Neuron (in vitro differentiated cells): Measurements from ENCODE around the gene SPOUT1.
"Not testable (repeated sequence)": the region's sequence is repeated elsewhere in the genome, so short reads cannot be mapped to it uniquely, and the experiment has no call there.

ENCODE experiments used
- H2AFZ ChIP-seq: one replicate; pipeline ENCODE4 v1.6.1; 2013; ENCODE audit warnings: low read depth, mild to moderate bottlenecking, inconsistent platforms, low read length, moderate library complexity
- H3K27me3 ChIP-seq: one replicate; pipeline ENCODE4 v1.6.1; 2013; ENCODE audit warnings: low read length; ENCODE audit not compliant: insufficient read depth
- H3K36me3 ChIP-seq: one replicate; pipeline ENCODE4 v1.6.1; 2013; ENCODE audit warnings: low read length; ENCODE audit not compliant: insufficient read depth
- H3K4me1 ChIP-seq: one replicate; pipeline ENCODE4 v1.6.1; 2013; ENCODE audit warnings: low read length; ENCODE audit not compliant: insufficient read depth
- H3K4me3 ChIP-seq: 2 replicates; pipeline ENCODE4 v1.5.1; 2013; ENCODE audit warnings: mild to moderate bottlenecking, low read length, moderate library complexity
- H3K9me3 ChIP-seq: one replicate; pipeline ENCODE4 v1.6.1; 2013; ENCODE audit warnings: low read length

SPOUT1 gene

DNA sequence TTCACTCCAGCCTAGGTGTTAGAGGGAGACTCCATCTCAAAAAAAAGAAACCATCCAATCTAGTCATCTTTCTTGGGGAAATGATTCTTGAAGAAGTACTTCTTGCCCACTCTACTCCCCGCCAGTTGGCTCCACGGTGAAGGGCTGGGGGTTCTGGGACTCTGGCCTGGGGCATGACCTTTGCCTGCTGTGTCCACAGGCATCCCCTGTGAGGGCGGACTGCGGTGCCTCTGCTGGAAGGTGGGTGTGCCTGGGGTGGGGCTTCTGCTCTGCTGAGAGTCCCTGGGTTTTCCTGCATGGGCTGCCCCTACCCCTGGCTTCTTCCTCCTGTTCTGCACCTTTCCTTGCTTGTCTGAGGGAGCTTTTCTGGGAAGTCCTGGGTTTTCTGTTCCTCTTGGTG, 39.1 kb downstream of the SPOUT1 start:
- H3K4me1 ChIP-seq = peaks cover 14% of the 10 kb centered on the region
- H3K27me3 ChIP-seq = no peaks in the 10 kb centered on the region
- no peak overlapping the region for H3K4me3 ChIP-seq
- peaks cover 50% of the 10 kb centered on the region for H3K36me3 ChIP-seq
- H2AFZ ChIP-seq = no peak overlapping the region
- no peaks in the 10 kb centered on the region for H3K9me3 ChIP-seq

DNA sequence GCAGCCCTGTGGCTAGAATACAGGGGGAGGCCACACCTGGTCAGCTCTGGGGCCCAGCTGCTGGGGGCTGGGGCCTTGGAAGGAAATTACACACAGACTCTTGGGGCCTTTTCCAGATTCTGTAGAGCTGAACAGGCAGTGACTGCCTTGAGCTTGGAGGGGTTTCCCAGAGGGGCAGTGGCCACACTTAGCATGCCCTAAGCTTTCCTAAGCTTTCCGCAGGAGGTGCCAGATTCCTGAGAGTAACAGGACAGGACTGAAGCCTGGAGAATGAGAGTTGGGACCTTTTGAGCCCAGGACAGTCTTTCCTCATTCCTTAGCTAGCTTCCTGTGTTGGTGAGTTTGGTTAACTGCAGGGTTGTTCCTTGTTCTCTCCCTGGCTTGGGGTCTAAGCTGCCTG, 41.1 kb downstream of the SPOUT1 start:
- Histone ChIP-seq H3K36me3 (peaks cover 34% of the 10 kb centered on the region), H3K27me3 (no peaks in the 10 kb centered on the region), H3K4me1 (peaks cover 14% of the 10 kb centered on the region), H3K4me3 (peak overlapping the region; percentile 95), H3K9me3 (no peaks in the 10 kb centered on the region), H2AFZ (no peak overlapping the region)

DNA sequence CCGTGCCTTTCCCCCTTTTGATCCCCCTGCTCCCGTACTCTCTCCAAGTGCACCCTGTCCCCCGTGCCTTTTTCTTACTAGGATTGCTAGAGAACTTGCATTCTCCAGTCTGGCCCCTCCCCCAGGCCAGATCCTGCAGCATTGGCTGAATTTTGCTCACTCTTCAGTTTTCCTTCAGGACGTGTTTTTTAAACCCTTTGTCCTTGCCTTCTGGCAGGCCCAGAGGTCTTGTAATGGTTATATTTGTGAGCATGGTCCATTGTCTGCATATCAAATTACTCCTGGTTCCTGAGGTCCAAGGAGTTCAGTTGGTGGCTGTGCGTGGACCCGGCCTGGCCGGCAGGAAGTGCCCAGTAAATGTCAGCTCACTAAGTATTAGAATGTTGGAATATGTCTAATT, 41.9 kb downstream of the SPOUT1 start:
- Histone ChIP-seq H2AFZ (peak overlapping the region; percentile 94), H3K4me3 (peak overlapping the region; percentile 95), H3K9me3 (no peaks in the 10 kb centered on the region), H3K4me1 (peaks cover 14% of the 10 kb centered on the region), H3K27me3 (no peaks in the 10 kb centered on the region), H3K36me3 (peaks cover 26% of the 10 kb centered on the region)

DNA sequence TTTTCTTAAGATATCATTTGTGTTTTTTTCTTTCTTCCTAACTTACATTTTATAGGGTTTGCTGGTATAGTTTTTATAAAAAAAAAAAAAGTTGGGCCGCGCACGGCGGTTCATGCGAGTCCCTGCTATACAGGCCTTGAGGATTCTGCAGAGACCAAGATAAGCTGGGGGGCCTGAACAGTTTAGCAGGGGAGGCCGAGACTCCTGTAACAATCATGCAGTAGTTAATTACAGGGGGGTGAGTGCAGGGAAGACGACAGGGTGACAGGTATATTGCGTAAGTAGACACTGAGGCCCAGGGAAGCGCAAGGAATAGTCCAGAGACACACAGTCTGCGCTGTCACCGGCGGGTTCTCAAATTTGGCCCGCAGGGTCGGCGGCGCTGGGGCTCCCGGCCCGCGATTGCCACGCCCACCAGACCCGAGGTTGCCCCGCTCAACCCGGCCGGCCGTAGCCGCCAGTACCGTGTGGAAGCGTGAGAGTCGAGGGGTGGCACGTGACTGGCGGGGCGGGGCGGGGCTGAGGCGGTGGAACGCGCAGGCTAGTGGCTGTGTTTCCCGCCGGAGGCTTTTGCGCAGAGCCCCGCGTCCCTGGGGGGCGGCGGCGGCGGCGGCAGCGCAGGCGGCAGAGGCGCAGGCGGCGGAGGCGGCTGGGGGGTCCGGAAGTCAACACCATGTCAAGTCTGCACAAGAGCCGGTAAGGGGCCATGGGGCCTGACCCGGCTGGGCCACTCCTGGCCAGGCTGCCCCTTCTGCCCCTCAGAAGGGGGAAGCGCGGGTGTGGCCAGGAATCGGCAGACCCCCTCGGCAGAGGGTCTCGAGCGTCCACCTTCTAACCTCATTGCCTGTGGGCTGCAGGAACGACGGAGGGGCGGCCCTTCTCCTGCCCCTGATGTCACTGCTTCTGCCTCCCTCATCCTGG, 42.7 kb downstream of the SPOUT1 start, which contains the start of gene TBC1D13:
Gene TBC1D13 (plus strand): TSS at position 573 of the 921 bp plus-strand sequence. CDS start 101 bp downstream, at position 674.
- no peaks in the 10 kb centered on the region for H3K27me3 ChIP-seq
- peaks cover 14% of the 10 kb centered on the region for H3K4me1 ChIP-seq
- peak within 1 kb of the TSS; percentile 95 for H3K4me3 ChIP-seq
- H2AFZ ChIP-seq = peak within 1 kb of the TSS; percentile 94
- H3K36me3 ChIP-seq = peaks cover 20% of the 10 kb centered on the region
- no peaks in the 10 kb centered on the region for H3K9me3 ChIP-seq

DNA sequence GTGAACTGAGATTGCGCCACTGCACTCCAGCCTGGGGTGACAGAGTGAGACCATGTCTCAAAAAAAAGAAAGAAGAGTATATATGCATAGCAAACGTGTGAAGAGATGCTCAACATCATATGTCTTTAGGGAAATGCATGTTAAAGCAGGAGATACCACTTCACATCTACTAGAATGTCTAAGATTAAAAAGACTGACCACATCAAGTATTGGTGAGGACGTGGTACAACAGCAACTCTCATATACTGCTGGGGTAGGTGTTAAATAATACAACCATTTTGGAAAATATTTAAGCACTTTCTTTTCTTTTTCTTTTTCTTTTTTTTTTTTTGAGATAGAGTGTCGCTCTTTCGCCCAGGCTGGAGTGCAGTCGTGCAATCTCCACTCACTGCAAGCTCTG, 44.2 kb downstream of the SPOUT1 start:
- no peak overlapping the region for H2AFZ ChIP-seq
- no peaks in the 10 kb centered on the region for H3K27me3 ChIP-seq

DNA sequence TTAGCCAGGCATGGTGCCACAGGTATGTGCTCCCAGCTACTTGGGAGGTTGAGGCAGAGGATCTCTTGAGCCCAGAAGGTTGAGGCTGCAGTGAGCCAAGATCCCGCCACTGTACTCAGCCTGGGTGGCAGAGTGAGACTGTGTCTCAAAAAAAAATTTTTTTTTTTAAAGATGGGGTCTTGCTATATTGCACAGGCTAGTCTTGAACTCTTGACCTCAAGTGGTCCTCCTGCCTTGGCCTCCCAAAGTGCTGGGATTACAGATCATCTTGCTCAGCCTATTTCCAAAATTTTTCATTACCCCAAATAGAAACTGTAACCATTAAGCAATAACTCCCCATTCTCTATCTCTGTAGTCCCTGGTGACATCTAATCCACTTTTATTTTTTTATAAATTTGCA, 46.9 kb downstream of the SPOUT1 start:
- H3K4me1 ChIP-seq = peaks cover 5% of the 10 kb centered on the region
- H3K4me3 ChIP-seq = no peak overlapping the region
- H3K9me3 ChIP-seq = peaks cover 3% of the 10 kb centered on the region
- H2AFZ ChIP-seq = no peak overlapping the region
- H3K27me3 ChIP-seq = no peaks in the 10 kb centered on the region
- H3K36me3 ChIP-seq = no peaks in the 10 kb centered on the region

More for the DNA sequence above, 44.2 kb downstream of the SPOUT1 start:
- Histone ChIP-seq H3K4me3 (no peak overlapping the region), H3K4me1 (peaks cover 14% of the 10 kb centered on the region), H3K36me3 (peaks cover 8% of the 10 kb centered on the region), H3K9me3 (peaks cover 3% of the 10 kb centered on the region)

DNA sequence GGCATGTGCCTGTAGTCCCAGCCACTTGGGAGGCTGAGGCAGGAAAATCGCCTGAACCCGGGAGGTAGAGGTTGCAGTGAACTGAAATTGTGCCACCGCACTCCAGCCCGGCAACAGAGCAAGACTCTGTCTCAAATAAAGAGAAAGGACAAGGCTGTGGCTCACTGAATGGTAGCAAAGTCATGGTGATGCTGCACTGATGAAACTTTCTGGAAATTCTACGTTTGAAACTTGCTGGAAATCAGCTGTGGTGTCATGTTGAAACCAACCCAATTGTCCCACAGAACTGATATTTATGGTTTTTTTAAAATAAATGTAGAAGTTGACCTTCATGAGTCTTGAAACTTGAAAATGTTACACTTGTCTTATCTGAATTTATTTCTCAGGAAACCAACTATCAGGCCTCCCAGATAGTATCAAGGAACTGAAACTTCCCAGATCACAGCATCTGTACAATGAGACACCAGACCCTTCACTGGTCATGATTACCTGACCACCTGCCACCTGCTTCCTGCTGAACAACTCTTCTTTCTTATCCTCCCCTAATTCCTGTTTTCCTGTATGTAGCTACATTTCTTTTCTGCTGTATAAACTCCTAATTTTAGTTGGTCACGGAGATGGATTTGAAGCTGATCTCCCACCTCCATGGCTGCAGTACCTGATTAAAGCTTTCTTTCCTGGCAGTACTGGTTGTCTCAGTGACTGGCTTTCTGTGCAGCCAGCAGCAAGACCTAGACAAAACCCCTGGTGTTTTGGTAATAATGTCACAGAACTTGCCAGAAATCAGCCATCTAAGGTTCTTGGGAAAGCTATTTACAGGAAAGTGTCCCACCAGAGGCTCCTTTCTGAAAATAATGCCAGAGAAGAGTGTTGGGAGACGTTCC, 48.2 kb downstream of the SPOUT1 start:
- H2AFZ ChIP-seq = no peak overlapping the region
- no peaks in the 10 kb centered on the region for H3K36me3 ChIP-seq
- no peaks in the 10 kb centered on the region for H3K27me3 ChIP-seq
- no peak overlapping the region for H3K4me3 ChIP-seq
- peaks cover 3% of the 10 kb centered on the region for H3K9me3 ChIP-seq
- H3K4me1 ChIP-seq = peaks cover under 1% of the 10 kb centered on the region

DNA sequence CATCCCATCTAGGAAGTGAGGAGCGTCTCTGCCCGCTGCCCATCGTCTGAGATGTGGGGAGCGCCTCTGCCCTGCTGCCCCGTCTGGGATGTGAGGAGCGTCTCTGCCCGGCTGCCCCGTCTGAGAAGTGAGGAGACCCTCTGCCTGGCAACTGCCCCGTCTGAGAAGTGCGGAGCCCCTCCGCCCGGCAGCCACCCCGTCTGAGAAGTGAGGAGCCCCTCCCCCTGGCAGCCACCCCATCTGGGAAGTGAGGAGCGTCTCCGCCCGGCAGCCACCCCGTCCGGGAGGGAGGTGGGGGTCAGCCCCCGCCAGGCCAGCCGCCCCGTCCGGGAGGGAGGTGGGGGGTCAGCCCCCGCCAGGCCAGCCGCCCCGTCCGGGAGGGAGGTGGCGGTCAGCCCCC, 49.5 kb downstream of the SPOUT1 start:
- H3K36me3 ChIP-seq, H3K27me3 ChIP-seq, H3K4me3 ChIP-seq, H2AFZ ChIP-seq, H3K9me3 ChIP-seq, H3K4me1 ChIP-seq: not testable (repeated sequence)

DNA sequence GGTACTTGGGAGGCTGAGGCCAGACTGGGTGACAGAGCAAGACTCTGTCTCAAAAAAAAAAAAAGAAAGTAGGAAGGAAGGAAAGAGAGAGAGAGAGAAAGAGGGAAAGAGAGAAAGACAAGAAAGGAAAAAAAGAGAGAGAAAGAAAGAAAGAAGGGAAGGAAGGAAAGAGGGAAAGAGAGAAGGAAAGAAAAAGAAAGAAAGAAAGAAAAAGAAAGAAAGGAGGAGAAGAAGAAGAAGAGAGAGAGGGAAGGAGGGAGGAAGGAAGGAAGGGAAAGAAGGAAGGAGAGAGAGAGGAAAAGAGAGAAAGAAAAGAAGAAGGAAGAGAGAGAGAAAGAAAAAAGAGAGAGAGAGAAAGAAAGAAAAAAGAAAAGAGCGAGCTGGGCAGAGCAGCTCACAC, 54.8 kb downstream of the SPOUT1 start:
- no peaks in the 10 kb centered on the region for H3K9me3 ChIP-seq
- H3K4me1 ChIP-seq = peaks cover 12% of the 10 kb centered on the region
- no peaks in the 10 kb centered on the region for H3K27me3 ChIP-seq
- H3K4me3 ChIP-seq = no peak overlapping the region
- H2AFZ ChIP-seq = no peak overlapping the region
- H3K36me3 ChIP-seq = no peaks in the 10 kb centered on the region

DNA sequence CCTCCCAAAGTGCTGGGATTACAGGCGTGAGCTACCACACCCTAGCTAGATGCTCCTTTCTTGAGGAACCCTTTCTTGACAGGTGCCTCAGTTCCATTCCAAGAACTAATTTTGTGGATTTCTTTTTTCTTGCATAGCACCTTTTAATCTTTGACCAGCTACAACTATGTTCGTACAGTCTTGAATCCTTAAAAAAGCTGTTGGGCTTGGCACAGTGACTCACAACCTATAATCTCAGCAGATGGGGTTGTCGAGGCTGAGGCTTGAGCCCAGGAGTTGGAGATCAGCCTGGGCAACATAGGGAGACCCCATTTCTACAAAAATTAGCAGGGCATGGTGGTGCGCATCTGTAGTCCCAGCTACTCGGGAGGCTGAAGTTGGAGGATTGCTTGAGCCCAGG, 56.5 kb downstream of the SPOUT1 start:
- H3K27me3 ChIP-seq = no peaks in the 10 kb centered on the region
- H3K4me3 ChIP-seq = no peak overlapping the region
- H3K36me3 ChIP-seq = no peaks in the 10 kb centered on the region
- H3K4me1 ChIP-seq = peaks cover 12% of the 10 kb centered on the region
- no peak overlapping the region for H2AFZ ChIP-seq
- no peaks in the 10 kb centered on the region for H3K9me3 ChIP-seq

DNA sequence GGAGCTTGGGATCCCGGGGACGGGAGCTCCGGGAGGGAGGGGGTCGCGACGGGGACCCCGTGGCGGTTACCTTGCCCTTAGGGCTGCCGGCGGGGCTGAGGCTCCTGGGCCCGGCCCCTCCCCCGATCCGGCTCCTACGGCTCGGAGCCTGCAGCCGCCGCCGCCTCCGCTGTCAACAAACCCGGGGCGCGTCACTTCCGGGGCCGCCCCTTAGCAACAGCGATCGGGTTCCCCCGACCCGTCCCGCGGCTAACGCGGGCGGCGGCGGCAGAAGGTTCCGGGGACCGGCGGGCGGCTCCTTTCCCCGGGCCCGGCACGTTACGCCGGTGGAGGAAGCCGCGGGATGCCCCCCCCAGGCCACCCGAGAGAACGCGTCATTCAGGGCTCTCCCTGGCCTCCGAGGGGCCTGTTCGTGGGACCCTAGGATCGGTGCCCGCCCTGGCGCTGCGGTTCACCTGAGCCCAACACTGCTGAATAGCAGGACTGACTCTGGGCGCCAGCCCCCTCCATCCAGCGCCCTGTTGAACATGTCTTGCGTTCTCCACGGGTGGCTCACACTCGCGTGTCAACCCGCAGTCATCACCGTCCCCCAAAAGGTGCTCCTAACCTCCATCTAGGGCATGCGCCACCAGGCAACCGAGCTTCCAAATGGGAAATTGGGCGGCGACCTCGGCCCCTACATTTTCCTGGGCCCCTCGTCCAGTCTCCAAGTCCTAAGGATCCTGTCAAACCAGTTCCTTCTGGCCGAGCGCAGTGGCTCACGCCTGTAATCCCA, 57.7 kb downstream of the SPOUT1 start, which contains the start of gene ZER1:
Gene ZER1 (minus strand): TSS at position 183 of the 775 bp plus-strand sequence. CDS start 16,362 bp downstream, outside the sequence.
- peaks cover 12% of the 10 kb centered on the region for H3K4me1 ChIP-seq
- H3K27me3 ChIP-seq = no peaks in the 10 kb centered on the region
- peaks cover 5% of the 10 kb centered on the region for H3K36me3 ChIP-seq
- peak within 1 kb of the TSS; percentile 89 for H2AFZ ChIP-seq
- H3K4me3 ChIP-seq = peak within 1 kb of the TSS; percentile 95
- H3K9me3 ChIP-seq = no peaks in the 10 kb centered on the region

DNA sequence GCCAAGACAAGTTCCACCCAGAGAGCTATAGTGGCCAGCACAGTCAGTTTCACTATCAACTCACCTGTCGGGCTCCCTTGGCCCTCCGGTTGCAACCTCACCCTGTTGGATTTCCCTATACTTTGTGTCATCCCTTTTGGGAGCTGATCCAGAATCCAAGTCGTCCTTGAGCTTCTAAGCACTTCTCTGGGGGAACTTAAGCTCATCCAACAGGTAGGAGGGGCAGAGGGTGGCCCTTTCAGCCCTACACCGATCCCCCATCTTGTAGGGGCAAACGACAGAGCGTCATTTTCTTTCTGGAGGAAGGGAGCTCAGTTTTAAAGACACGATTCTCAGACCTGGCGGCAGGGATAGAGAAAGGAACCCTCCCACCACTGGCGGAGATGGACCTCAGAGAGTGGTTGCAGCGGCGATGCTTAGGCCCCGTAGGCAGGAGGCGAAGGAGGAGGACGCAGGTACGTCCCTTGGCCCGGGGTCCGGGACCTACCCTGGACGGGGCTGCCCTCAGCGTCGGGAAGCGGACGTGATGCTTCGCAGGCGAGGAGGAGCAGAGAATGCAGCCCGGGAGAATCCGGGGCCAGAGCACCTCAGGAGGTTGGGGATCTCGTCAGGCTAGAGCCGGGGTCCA, 58.4 kb downstream of the SPOUT1 start:
- Histone ChIP-seq H3K36me3 (peaks cover 5% of the 10 kb centered on the region), H2AFZ (peak overlapping the region; percentile 89), H3K4me3 (peak overlapping the region; percentile 95), H3K4me1 (peaks cover 12% of the 10 kb centered on the region), H3K27me3 (no peaks in the 10 kb centered on the region), H3K9me3 (no peaks in the 10 kb centered on the region)
